Stimulated activated CD4-positive, alpha-beta T cell treated with anti-CD3 and anti-CD28 coated beads, Interleukin-4, amount 100 ng/mL, for 4 hours (primary cell): ENCODE measurements around the gene KRTAP10-9.
"Not testable (repeated sequence)": the region's sequence is repeated elsewhere in the genome, so short reads cannot be mapped to it uniquely, and the experiment has no call there.

Experiments used
- DNase-seq, 2 experiments: peaks; one replicate each; pipeline ENCODE4 v3.0.0-alpha.2; 2020

KRTAP10-9 gene

DNA sequence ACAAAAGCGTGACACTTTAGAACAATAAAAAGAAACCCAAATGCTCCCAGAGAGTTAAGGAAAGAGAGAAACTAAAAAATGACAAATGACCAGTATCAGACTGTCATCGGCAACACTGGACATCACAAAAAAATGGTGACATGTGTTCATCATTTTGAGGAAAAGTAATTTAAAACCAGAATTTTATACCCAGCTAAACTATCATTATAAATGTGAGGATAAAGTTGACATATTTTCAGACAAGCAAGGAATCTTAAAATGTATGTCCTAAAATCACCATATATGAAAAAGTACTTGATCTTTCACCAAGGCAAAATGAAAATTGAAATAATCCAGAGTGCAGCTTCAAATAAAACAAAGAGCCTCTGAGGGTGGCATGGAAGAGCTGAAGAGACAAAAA lies 18.0 kb downstream of the KRTAP10-9 start:
- no peak for DNase-seq

DNA sequence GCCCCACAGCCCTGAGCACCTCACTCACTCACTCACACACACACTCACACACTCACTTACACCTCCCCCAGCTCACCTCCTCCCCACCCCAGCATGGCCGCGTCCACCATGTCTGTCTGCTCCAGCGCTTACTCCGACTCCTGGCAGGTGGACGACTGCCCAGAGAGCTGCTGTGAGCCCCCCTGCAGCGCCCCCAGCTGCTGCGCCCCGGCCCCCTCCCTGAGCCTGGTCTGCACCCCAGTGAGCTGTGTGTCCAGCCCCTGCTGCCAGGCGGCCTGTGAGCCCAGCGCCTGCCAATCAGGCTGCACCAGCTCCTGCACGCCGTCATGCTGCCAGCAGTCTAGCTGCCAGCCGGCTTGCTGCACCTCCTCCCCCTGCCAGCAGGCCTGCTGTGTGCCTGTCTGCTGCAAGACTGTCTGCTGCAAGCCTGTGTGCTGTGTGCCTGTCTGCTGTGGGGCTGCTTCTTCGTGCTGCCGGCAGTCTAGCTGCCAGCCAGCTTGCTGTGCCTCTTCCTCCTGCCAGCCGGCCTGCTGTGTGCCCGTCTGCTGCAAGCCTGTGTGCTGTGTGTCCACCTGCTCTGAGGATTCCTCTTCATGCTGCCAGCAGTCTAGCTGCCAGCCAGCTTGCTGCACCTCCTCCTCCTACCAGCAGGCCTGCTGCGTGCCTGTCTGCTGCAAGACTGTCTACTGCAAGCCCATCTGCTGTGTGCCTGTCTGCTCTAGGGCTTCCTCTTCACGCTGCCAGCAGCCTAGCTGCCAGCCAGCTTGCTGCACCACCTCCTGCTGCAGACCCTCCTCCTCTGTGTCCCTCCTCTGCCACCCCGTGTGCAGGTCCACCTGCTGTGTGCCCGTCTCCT lies 19.7 kb downstream of the KRTAP10-9 start, which contains the start of gene KRTAP10-11:
Gene KRTAP10-11 (plus strand): TSS at position 49 of the 856 bp plus-strand sequence. CDS start 45 bp downstream, at position 94.
- DNase-seq, result not testable (repeated sequence)

DNA sequence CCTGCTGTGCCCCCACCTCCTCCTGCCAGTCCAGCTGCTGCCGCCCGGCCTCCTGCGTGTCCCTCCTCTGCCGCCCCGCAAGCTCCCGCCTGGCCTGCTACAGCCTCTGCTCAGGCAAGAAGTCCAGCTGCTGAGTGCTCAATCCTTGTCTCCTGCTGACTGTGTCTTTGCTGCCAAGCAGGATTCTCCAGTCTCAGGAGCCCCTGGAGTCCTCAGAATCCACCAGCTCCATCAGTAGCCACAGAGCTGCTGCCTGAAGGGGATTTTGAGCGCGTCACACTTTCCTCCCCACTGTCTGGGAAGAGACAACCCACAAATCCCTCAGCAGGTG lies 20.3 kb downstream of the KRTAP10-9 start:
- no peak for DNase-seq

DNA sequence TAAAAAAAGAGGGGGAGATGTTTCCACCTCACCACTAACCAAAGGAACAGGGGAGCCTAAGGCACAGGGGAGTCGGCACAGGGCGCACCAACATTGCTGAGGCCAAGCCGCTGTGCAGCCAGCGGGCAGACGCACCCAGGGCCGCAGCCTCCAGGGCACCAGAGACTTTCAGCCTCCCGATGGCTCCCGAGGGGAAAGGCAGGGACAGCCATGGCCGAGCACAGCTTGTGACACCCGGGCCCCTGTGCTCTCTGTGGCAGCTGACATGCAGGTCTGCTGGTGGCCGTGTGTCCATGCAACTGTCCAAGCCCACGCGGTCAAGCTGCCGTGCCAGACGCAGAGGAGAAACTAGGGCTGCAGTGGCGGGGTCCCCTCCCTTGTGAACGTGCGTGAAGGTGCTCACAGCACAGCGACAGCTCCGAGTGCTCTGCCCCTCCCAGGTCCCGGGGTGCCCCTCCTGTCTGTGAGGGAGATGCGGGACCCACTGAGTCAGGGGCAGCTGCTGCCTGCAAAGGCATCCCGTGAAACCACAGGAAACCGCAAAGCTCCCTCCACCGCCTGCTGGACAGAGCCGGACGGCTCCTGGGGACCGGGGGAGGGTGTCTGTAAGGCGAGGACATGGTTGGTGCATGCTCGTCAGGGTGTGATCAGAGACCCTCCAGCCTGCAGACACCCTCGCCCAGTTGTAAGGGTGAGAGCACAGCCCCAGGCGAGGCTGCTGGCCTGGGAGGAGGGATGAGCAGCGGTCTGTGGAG lies 21.8 kb downstream of the KRTAP10-9 start:
- no peak for DNase-seq

DNA sequence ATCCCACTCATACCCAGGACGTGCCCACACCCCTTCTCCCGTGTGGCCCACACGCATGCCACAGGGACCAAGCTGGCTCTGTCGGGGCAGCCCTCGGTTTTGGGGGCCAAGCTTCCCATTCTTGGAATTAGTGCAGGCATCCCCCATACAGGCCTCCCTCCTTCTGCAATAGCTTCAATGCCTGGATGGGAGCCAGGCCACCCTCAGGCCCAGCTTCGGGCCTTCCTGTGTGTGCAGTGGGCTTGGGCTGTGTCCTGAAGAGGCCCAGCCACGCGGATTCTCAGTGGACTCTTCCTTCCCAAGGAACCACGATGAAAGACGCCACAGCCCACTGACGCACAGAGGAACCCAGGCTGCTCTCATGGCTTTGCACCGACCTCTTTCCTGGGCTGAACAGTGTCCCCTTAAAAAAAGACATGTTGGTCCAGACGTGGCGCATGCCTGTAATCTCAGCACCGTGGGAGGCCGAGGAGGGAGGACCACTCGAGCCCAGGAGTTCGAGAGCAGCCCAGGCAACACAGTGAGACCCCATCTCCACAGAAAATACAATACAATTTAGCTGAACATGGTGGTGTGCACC lies 22.7 kb downstream of the KRTAP10-9 start:
- DNase-seq, result no peak

DNA sequence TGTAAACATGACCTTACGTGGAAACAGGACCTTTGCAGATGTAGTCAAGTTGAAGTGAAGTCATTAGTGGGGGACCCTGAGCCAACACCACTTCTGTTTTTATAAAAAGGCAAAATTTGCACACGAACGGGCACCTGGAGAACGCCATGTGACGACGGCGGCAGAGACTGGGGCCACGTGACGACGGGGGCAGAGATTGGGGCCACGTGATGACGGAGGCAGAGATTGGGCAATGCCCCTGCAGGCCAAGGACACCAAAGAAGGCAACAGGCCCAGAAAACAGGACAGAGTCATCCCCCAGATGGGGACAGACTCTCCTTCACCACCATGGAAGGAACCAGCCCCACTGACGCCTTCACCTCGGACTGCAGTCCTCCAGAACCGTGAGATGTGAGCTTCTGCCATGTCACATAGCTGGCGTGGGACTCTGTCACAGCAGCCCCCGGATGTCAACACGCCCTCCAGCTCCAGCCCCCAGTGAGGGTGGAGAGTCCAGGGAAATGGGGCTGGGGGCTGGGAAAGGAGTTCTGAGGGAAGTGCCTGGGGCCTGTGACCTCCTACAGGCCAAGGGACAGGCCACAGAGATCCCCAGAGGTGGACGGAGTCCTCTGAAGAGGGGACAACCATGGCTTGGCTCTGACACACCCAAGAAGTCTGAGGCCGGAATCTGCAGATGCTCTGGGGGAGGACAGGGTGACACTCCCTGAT lies 23.5 kb downstream of the KRTAP10-9 start:
- DNase-seq, result no peak

DNA sequence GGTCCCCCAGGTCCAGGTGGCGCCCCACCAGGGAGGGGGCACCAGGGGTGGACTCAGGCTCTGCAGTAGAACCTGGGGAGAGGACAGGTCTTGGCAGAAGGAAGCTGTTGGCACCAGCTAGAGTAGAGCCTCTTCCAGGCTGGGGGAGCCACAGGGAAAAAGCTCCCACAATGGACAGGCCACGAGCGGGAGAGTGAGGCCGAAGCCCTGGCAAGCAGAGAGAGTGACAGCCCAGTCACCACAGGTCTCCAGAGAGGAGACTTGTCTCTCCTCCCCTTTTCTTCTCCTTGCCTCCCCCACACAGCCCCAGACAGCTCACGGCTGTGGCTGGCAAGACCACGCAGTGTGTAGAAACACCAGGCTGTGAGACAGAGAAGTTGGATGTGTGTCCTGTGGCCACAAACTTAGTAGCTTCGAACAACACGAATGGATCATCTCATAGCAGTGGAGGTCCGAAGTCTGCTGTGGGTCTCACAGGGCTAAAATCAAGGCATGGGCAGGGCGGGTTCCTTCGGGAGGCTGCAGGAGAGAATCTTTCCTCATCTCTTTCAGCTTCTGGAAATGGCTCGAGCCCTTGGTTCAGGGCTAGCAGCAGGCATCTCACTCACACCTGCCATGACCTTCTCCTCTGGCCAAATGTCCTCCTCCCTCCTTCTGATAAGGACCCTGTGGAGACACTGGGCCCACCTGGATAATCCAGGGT lies 24.2 kb downstream of the KRTAP10-9 start:
- no peak for DNase-seq

DNA sequence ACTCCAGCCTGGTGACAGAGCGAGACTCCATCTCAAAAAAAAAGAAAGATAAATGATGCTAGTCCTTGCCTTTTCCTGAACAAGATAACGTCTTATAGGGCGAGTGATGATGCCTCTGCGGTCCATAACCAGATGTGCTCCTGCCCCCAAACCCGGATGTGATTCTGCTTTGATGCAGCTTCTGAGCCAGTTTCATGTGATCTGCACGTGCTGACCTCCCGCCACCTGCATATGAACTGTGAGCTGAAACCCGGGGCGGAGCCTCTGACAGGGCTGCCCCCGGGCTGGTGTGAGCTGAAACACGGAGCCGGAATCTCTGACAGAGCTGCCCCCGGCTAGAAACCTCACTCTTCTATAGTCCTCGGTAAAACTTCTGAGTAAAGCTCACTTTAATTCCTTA lies 26.2 kb downstream of the KRTAP10-9 start:
- DNase-seq, result no peak

DNA sequence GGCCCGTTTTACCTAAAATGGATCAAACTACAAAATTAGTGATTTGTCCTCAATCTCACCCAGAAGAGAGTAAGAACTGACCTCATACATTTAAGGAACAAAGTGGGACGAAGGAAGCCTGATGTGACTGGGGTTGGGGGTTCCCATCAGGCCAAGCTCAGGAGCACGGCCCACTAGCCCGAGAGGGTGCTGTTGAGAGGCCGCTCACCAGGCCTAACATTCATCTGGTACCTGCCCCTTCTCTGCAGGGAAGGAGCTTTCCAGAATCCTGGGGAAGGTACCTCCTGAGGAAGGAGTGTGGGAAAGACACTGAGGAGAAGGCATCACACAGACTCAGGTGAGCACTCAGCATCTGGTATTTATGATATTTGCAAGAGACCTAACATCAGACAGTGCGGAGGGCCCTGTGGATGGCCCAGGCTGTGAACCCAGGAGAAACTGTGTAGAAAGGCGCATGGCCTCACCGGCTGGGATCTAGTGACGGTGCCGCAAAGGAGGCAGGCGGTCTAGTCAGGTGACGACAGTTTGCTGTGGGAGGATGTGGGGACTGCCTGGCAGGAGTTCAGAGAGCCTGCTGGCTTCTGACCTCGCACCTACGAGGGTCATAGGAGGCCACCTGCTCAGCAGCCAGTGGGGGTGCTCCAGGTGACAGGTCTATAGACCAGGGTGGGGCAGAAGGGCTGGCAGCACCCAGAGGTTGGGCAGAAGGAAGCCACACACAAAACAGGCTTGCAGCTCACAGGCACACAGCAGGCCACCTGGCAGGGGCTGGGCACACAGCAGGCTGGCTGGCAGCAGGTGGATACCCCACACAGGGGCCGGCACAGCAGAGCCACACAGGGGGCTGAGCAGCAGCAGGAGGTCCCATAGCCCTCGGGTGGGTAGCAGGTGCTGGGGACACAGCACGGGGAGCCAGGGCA lies 27.0 kb downstream of the KRTAP10-9 start:
- DNase-seq, result peak in 1 of 2 experiments; percentile 24

DNA sequence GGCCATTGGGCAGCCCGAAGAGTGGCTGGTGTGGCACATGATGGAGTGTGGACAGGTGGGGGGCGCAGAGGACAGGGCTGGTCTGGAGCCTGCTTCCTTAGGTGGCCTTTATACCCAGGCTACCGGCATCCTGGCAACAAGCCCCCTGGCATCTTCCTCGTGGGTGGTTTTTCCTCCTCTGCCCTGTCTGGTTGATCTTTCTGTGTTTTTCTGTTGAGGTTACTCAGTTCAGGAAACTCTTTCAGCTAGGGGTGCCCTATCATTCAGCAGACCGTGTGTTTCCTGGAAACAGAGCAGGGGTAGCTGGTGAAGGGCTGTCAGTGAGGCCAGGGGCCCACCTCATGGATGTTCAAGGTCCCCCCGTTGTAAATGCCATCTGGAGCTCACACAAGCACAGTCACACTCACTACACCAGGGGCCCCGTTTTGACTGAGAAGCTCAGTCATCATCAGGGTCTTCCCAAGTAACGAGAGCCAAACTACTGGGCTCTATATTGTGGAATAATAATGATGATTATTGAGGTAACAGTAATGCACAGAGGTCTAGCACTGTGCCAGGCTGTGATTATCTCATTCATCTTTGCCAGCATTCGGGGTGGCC lies 27.8 kb downstream of the KRTAP10-9 start, which contains the start of gene KRTAP12-4:
Gene KRTAP12-4 (minus strand): TSS at position 84 of the 600 bp plus-strand sequence. CDS start 45 bp downstream, at position 39.
- no peak for DNase-seq

DNA sequence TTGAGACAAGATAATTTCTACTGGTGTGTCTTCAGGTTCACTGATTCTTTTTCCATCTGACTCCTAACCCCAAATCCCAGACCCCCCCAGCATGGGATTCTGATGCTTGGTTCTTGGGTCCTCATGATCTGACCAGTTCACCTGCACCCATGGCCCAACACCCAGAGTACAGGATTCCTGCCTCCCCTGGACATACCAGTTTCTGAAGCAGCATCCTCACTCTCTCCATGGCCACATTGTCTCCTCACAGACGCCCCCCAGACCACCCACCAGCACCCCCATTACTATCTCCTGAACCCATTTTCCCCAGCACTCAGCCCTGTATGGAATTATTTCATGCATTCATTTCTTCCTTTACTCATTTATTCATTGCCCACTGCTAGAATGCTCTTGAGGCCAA lies 30.0 kb downstream of the KRTAP10-9 start:
- no peak for DNase-seq

DNA sequence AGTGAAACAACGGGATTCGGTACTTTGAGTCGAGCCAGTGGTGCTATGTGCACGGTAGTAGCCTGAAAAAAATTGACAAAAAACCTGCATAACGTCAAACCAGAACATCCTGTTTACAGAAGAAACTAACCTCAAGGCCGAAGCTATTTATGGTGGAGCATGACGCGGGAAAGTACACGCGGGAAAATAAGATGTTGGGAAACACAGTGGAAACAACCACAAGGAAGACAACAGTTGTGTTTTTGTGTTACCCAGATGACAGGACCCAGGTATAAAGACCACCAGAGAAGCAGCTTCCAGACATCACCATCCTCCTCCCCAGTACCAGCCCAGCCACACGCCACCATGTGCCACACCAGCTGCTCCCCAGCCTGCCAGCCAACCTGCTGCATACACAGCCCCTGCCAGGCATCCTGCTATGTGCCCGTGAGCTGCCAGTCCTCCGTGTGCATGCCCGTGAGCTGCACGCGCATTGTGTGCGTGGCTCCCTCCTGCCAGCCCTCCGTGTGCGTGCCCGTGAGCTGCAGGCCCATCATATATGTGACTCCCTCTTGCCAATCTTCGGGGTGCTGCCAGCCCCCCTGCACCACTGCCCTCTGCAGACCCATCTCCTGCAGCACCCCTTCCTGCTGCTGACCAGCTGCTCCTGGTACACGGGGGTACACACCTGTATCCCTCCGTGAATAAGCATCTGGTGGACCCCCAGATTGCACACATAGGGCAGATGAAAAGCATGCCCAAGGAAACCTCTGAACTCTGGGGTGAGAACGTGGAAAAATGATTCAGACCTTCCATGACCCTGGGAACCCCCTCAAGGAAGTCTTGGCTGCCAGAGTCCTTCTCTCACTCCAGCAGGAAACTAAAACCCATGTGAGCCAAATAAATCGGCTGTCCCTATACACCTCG lies 31.0 kb downstream of the KRTAP10-9 start, which contains the start of gene KRTAP12-3:
Gene KRTAP12-3 (plus strand): TSS at position 298 of the 906 bp plus-strand sequence. CDS start 48 bp downstream, at position 346.
- DNase-seq, result no peak

DNA sequence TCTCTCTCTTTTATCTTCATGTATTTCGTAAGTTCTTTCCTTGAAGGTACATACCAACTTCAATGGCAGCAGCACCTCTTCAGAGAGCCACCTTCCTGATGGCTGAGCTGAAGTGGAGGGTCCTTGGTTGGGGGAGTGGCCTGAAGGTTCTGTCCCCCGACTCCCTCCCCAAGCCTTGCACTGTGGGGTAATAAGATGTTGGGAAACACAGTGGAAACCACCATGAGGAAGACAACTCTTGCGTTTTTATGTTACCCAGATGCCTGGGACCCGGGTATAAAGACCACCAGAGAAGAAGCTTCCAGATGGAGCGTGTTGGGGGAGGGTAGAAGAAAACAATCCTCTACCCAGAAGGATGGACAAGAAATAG lies 31.6 kb downstream of the KRTAP10-9 start:
- DNase-seq, result no peak

DNA sequence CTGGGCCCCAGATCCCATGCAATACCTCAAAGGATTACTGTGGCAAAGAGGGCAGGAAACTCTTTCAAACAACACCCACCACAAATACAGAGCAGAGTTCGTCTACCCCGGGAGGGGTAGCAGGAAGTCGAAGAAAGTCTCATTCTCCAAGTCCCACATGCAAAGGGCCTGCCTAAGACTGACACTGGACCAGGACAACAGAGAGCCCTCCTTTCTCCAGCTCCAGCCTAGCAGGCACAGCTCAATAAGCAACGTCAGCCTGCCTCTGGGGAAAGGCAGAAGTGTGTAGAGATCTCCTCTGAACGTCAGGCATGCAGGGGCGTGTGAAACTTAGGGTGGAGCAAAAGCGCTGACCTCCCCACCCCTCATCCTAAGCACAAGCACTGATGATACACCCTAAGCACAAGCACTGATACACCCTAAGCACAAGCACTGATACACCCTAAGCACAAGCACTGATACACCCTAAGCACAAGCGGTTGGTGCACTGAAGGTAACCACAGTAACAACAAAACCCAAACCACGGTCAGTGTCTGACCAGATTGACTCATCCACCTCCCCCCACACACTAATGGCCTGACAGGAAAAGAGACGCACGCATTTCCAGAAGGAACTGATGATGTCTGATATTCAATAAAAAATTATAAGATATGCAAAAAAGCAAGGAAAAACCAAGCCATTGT lies 32.2 kb downstream of the KRTAP10-9 start:
- DNase-seq, result no peak

DNA sequence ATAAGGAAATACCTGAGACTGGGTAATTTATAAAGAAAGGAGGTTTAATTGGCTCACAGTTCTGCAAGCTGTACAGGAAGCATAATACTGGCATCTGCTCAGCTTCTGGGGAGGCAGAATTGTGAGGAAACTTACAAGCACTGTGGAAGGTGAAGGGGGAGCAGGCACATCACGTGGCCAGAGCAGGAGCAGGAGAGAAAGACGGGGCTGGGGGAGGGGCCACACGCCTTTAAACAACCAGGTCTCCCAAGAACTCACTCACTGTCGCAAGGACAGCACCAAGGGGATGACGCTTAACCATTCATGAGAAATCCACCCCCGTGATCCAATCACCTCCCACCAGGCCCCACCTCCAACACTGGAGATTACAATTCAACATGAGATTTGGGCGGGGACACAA lies 34.7 kb downstream of the KRTAP10-9 start:
- DNase-seq, result not testable (repeated sequence)

DNA sequence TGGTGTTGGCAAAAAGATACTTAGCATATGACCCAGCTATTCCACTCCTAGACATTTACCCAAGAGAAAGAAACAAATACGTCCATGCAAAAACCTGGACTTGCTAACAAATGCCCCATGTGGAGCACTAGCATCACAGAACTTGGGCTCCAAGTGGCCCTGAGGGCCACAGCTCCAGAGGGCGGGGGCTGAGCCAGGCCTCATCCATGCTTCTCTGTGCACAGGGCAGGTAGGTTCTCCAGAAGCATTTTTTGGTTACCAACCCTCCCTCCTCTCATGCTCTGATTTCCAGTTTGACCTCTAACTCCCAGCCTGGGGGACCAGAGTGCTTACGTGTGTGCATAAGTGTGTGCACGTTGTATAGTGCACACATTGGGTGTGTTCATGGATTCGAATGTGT lies 37.8 kb downstream of the KRTAP10-9 start:
- DNase-seq, result no peak

DNA sequence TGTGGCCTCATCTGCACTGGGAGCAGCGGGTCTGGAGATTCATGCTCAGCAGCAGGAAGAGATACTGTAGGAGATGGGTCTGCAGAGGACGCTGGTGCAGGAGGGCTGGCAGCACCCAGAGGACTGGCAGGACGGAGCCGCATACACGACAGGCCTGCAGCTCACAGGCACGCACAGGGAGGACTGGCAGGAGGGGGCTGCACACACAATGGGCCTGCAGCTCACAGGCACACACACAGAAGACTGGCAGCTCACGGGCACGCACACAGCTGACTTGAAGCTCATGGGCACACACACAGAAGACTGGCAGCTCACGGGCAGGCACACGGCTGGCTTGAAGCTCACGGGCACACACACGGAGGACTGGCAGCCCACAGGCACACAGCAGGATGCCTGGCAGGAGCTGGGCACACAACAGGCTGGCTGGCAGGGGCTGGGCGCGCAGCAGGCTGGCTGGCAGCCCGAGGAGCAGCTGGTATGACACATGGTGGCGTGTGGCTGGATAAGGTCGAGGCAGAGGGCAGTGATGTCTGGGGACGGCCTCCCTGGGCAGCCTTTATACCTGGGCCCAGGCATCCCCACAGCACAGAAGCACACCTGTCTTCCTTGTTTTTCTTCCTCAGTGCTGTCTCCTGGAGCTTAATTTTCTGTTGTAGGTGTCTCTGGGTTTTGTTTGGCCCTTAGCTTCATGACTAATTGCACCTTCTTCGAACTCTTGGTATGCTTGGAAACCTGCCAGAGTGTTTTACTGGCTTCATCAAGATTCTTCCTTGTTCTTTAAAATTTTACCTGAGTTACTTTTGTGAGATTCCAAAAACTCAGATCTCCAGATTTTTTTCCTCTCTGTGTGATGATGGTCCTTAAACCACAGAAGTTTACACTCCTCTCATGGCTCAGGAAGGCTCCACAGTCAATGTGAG lies 39.8 kb downstream of the KRTAP10-9 start, which contains the start of gene KRTAP12-2:
Gene KRTAP12-2 (minus strand): TSS at position 527 of the 920 bp plus-strand sequence. CDS start 41 bp downstream, at position 486.
- no peak for DNase-seq

DNA sequence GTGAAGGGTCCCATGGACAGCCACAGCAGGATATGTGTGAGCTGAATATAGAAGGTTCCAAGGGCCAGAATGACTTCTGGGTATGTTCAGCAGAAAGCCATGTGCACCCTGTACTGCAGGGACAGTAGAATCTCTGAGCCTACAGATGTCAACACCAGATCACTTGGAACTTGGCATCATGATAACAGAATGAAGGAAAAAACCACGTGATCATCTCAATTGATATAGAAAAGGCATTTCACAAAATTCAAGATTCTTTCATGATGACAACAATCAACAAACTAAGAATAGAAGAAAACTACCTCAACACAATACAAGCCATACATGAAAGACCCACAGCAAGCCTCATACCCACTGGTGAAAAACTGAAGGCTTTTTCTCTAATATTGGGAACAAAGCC lies 40.7 kb downstream of the KRTAP10-9 start:
- no peak for DNase-seq
